CD4-positive, alpha-beta T cell treated with Interleukin-4 for 4 hours (primary cell): Measurements from ENCODE around the gene CCDC50.

Experiments used
- DNase-seq: peaks from one replicate; pipeline ENCODE4 v3.0.0-alpha.2; 2020

CCDC50 gene

DNA sequence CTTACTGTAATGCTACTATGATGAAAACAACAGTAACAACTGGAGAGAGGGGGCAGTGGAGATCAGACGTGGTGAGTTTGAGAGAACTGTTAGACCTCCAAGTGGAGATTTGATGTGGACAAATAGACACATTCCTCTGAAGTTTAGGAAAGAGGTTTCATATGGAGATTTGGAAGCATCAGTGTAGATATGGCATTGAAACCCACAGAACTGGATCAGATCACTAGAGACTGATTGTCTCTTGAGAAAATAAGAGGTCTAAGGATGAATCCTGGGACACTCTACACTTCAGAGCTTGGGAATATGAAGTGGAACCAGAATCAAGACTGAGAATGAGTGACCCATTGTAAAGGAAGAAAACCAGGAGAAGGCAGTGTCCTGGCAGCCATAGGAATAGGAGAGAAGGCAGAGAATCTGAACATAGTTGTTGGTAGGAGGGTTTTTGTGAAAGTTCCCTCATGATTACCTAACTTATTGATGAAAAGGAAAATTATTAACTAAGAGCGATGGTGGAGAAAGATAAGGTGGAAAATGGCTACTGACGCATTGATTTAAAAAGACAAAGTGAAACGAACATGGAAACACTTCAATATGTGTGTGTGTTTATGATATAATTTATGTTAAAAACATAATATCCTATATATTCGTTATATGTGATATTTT lies 102.1 kb downstream of the CCDC50 start:
- no peak for DNase-seq

GRCh38 chr3:191432162-191432561 lies 103.0 kb downstream of the CCDC50 start:
- no peak for DNase-seq

DNA sequence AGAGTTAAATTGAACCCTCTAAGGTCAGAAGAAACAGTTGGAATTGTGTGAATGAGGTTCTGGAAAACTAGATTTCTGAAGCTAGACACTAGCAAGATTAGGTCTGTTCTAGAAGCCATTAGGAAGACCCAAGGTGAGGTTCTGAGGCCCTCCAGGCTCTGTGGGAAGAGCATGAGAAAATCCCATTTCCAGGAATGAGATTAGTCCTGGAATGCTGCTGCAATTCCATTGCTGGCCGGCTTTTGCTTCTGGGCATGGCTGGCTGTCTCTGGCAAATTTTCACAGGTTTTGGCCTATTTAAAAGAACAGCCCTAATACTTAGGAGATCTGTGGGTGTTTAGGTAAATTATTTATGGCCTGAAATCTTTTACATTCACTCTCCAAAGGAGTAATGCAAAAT lies 104.8 kb downstream of the CCDC50 start:
- no peak for DNase-seq

GRCh38 chr3:191435981-191436380 lies 106.8 kb downstream of the CCDC50 start:
- DNase-seq = no peak

DNA sequence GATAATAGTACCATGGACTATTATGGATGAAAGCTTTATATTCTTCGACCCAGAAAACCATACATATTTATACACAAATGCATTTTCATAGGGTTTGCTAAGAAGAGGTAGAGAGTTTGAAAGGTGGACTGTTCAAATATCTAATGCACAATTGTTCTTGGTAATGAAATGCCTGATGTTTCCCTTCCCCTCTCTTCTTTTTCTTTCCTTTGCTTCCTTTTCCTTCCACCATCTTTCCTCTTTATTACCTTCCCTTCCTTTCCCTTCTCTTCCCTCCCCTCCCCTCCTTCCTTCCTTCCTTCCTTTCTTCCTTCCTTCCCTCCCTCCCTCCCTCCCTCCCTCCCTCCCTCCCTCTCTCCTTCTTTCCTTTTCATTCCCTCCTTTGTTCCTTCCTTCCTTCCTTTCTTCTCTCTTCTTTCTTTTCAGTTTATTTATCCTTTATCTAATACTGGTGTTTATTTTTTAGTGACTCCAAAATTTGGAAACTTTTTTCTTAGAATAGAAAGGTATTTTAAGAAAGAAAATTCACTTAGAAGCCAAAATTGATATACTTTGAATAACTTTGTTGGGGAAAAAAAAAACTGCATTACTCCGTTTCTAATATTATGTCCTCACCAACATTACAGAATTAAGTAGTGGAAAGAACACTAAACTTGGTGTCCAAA lies 109.1 kb downstream of the CCDC50 start:
- DNase-seq = no peak

DNA sequence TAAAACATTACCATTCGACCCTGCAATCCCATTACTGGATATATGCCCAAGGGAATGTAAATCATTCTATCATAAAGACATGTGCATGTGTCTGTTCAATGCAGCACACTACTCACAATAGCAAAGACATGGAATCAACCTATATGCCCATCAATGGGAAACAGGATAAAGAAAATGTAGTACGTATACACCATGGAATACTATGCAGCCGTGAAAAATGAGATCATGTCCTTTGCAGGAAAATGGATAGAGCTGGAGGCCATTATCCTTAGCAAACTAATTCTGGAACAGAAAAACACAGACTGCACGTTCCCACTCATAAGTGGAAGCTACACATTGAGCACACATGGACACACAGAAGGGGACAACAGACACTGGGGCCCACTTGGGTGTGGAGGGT lies 111.3 kb downstream of the CCDC50 start:
- DNase-seq = no peak

DNA sequence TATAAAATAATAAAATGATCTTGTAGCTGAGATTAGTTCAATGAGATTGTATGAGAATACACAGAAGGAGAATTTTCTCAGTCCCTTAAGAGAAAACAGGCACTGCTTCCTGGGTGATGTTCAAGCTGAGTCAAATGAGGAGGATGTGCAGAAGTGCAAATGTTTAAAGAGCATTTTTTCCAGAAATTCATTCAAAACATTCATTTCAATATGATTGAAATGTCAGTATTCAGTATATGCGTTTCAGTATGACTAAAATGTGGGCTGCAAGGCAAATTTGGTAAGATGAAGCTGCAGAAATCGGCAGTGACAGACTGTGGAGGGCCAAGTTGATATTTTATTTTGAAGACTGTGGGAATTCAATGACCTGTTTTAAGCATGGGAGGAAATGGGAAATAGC lies 112.5 kb downstream of the CCDC50 start:
- no peak for DNase-seq

DNA sequence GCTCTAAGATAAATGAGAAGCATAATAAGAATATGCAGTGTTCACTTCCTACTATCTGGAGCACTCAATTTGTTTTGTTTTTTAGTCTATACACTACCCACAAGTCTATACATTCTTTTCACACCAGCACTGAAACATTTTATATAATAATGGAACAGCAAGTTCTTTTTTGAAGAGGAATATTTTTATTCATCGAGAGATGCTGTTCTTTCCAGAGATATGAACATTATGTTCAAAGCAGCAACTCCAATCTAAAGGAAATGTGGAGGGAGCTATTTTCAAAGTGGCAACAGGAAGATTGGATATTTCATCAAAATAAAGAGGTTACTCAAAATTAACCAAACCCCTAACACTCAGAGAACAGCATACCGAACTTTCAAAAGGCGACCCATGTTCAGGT lies 115.4 kb downstream of the CCDC50 start:
- DNase-seq = no peak
